SU-DHL-6 (cell line): Measurements from ENCODE around the gene GHRHR.

Experiments
- H2AFZ ChIP-seq: fragments of 200-600 bp; sonication (generic); 2 replicates; pipeline ENCODE4 v1.6.1; 2014; ENCODE audit warnings: low read depth, mild to moderate bottlenecking, moderate library complexity, mixed read lengths, antibody characterized with exemption, low read length; ENCODE audit not compliant: severe bottlenecking
- H3F3A ChIP-seq: fragments of 200-600 bp; shearing (Covaris generic); 2 replicates; pipeline ENCODE4 v1.6.0; 2016; ENCODE audit warnings: antibody characterized with exemption, mild to moderate bottlenecking; ENCODE audit not compliant: insufficient read depth
- H3K27ac ChIP-seq: fragments of 200-600 bp; sonication (generic); 2 replicates; pipeline ENCODE4 v1.5.1; 2016; ENCODE audit warnings: low read depth, mild to moderate bottlenecking, low read length, moderate library complexity, mixed read lengths
- H3K27me3 ChIP-seq: fragments of 200-600 bp; sonication (generic), shearing (Covaris generic); 2 replicates; pipeline ENCODE4 v1.6.0; 2014; ENCODE audit warnings: mild to moderate bottlenecking, low read length
- H3K36me3 ChIP-seq: fragments of 200-600 bp; sonication (generic); 2 replicates; pipeline ENCODE4 v1.6.1; 2014; ENCODE audit warnings: mild to moderate bottlenecking, low read length, mixed read lengths
- H3K4me2 ChIP-seq: fragments of 300-600, 200-600 bp; shearing (Covaris generic), sonication (generic); 2 replicates; pipeline ENCODE4 v1.6.0; 2014; ENCODE audit warnings: low read length, low read depth, mild to moderate bottlenecking; ENCODE audit not compliant: poor library complexity, severe bottlenecking
- H3K4me3 ChIP-seq: fragments of 200-600 bp; sonication (generic); 2 replicates; pipeline ENCODE4 v1.5.1; 2014; ENCODE audit warnings: antibody characterized with exemption, low read length, mild to moderate bottlenecking, mixed read lengths; ENCODE audit not compliant: insufficient read depth, poor library complexity, severe bottlenecking
- H3K79me2 ChIP-seq: fragments of 200-600 bp; sonication (generic); 2 replicates; pipeline ENCODE4 v1.6.1; 2014; ENCODE audit warnings: mild to moderate bottlenecking, low read length, moderate library complexity; ENCODE audit not compliant: insufficient read depth
- H3K9ac ChIP-seq: fragments of 200-600 bp; sonication (generic); 2 replicates; pipeline ENCODE4 v1.7.0; 2014; ENCODE audit warnings: mild to moderate bottlenecking, low read length
- H3K9me2 ChIP-seq: fragments of 200-600 bp; sonication (generic); replicated peaks from 2 replicates; pipeline ENCODE4 v1.6.1; 2014; ENCODE audit warnings: low read length; ENCODE audit not compliant: insufficient read depth
- H3K9me3 ChIP-seq: fragments of 200-600 bp; sonication (generic); 2 replicates; pipeline ENCODE4 v1.6.1; 2014; ENCODE audit warnings: low read length, mixed read lengths; ENCODE audit not compliant: insufficient read depth
- H4K20me1 ChIP-seq: fragments of 200-600 bp; sonication (generic); 2 replicates; pipeline ENCODE4 v1.6.1; 2014; ENCODE audit warnings: low read depth, mild to moderate bottlenecking, antibody characterized with exemption, low read length, moderate library complexity, mixed read lengths
- CTCF ChIP-seq: fragments of 200-600 bp; sonication (generic); IDR thresholded peaks from one replicate; pipeline ENCODE4 v1.5.1; 2017; ENCODE audit warnings: antibody characterized with exemption, mild to moderate bottlenecking, low read length, moderate library complexity; ENCODE audit not compliant: insufficient read depth, poor library complexity, severe bottlenecking
- EZH2phosphoT487 ChIP-seq: fragments of 200-600 bp; sonication (generic), shearing (Covaris generic); conservative IDR thresholded peaks from 2 replicates; pipeline ENCODE4 v1.6.1; 2018; ENCODE audit warnings: mild to moderate bottlenecking, antibody characterized with exemption, low read length, moderate library complexity, mixed read lengths

Gene GHRHR

GRCh38 chr7:30941582-30942323 lies 22.0 kb upstream of the GHRHR start:
- H3F3A ChIP-seq, result no peaks in the 10 kb centered on the region
- H3K27ac ChIP-seq, result no peak overlapping the region
- no peaks in the 10 kb centered on the region for H3K9me3 ChIP-seq
- H3K27me3 ChIP-seq, result 0 out of 2 replicates have a peak, but pooled peaks cover 4% of the 10 kb centered on the region
- H3K4me2 ChIP-seq, result no peak overlapping the region
- no peak overlapping the region for H3K4me3 ChIP-seq
- H2AFZ ChIP-seq, result no peak overlapping the region
- H3K79me2 ChIP-seq, result no peaks in the 10 kb centered on the region
- no peaks in the 10 kb centered on the region for H3K36me3 ChIP-seq
- H4K20me1 ChIP-seq, result no peaks in the 10 kb centered on the region
- TF ChIP-seq EZH2phosphoT487 (no peak), CTCF (no peak)
- no peaks in the 10 kb centered on the region for H3K9me2 ChIP-seq
- H3K9ac ChIP-seq, result no peak overlapping the region

- Histone ChIP-seq H3K9ac (no peak overlapping the region), H3K4me2 (no peak overlapping the region), H3K9me3 (no peaks in the 10 kb centered on the region), H2AFZ (no peak overlapping the region), H3F3A (no peaks in the 10 kb centered on the region), H3K9me2 (no peaks in the 10 kb centered on the region), H3K27me3 (no peaks in the 10 kb centered on the region), H3K79me2 (no peaks in the 10 kb centered on the region), H3K36me3 (no peaks in the 10 kb centered on the region), H3K4me3 (no peak overlapping the region), H3K27ac (no peak overlapping the region), H4K20me1 (no peaks in the 10 kb centered on the region)
- TF ChIP-seq EZH2phosphoT487 (no peak), CTCF (no peak)
Measured at GRCh38 chr7:30950197-30950596, 13.6 kb upstream of the GHRHR start.

GRCh38 chr7:30954914-30955313 lies 8.8 kb upstream of the GHRHR start:
- Histone ChIP-seq H3K27ac (no peak overlapping the region), H3F3A (no peaks in the 10 kb centered on the region), H3K4me2 (no peak overlapping the region), H4K20me1 (no peaks in the 10 kb centered on the region), H3K9me2 (no peaks in the 10 kb centered on the region), H3K4me3 (no peak overlapping the region), H3K79me2 (no peaks in the 10 kb centered on the region), H3K9me3 (no peaks in the 10 kb centered on the region), H3K36me3 (no peaks in the 10 kb centered on the region; the same call in 1 of the 2 replicates), H3K9ac (no peak overlapping the region), H2AFZ (no peak overlapping the region), H3K27me3 (no peaks in the 10 kb centered on the region)
- TF ChIP-seq CTCF (no peak), EZH2phosphoT487 (no peak)
